Measurements from ENCODE around the gene MOBP.

Gene MOBP

GRCh38 chr3:39432342-39432741, 35.1 kb upstream of the MOBP start:
- no peak for FAIRE-seq
- no peak for DNase-seq (ENCODE audit: insufficient read length, low spot score)
- TF ChIP-seq POLR2AphosphoS5 (IDR thresholded peaks at IDR 0.05; ENCODE audit: low read depth, low read length) = no peak
- TF ChIP-seq SPI1 (IDR thresholded peaks at IDR 0.05; ENCODE audit: low read depth, low read length) = no peak
- no peak for TF ChIP-seq POU2F2 (IDR thresholded peaks at IDR 0.05; ENCODE audit: low read depth, low read length)
- no peak for TF ChIP-seq TAF1 (IDR thresholded peaks at IDR 0.05; ENCODE audit: low read depth, low read length)
- no peak for TF ChIP-seq PAX5 (IDR thresholded peaks at IDR 0.05; ENCODE audit: insufficient read depth, low read length, severe bottlenecking)
- no peak for TF ChIP-seq POLR2A (IDR thresholded peaks at IDR 0.05; ENCODE audit: low read depth, low read length)

- TF ChIP-seq POLR2A (IDR thresholded peaks at IDR 0.05; ENCODE audit: low read depth, low read length) (no peak), SPI1 (IDR thresholded peaks at IDR 0.05; ENCODE audit: low read depth, low read length) (no peak), POLR2AphosphoS5 (IDR thresholded peaks at IDR 0.05; ENCODE audit: low read depth, low read length) (no peak), TAF1 (IDR thresholded peaks at IDR 0.05; ENCODE audit: low read depth, low read length) (no peak), POU2F2 (IDR thresholded peaks at IDR 0.05; ENCODE audit: low read depth, low read length) (no peak), PAX5 (IDR thresholded peaks at IDR 0.05; ENCODE audit: insufficient read depth, low read length, severe bottlenecking) (no peak)
- FAIRE-seq (no peak), DNase-seq (ENCODE audit: insufficient read length, low spot score) (no peak)
Measured at GRCh38 chr3:39433642-39434041, 33.8 kb upstream of the MOBP start.

- FAIRE-seq (no peak), DNase-seq (ENCODE audit: insufficient read length, low spot score) (no peak)
- TF ChIP-seq TAF1 (IDR thresholded peaks at IDR 0.05; ENCODE audit: low read depth, low read length) = no peak
- no peak for TF ChIP-seq POU2F2 (IDR thresholded peaks at IDR 0.05; ENCODE audit: low read depth, low read length)
- TF ChIP-seq SPI1 (IDR thresholded peaks at IDR 0.05; ENCODE audit: low read depth, low read length) = no peak
- no peak for TF ChIP-seq POLR2AphosphoS5 (IDR thresholded peaks at IDR 0.05; ENCODE audit: low read depth, low read length)
- no peak for TF ChIP-seq POLR2A (IDR thresholded peaks at IDR 0.05; ENCODE audit: low read depth, low read length)
- TF ChIP-seq PAX5 (IDR thresholded peaks at IDR 0.05; ENCODE audit: insufficient read depth, low read length, severe bottlenecking) = no peak
Measured at GRCh38 chr3:39434574-39434973, 32.9 kb upstream of the MOBP start.

- TF ChIP-seq TAF1 (IDR thresholded peaks at IDR 0.05; ENCODE audit: low read depth, low read length) (no peak), POU2F2 (IDR thresholded peaks at IDR 0.05; ENCODE audit: low read depth, low read length) (no peak), POLR2AphosphoS5 (IDR thresholded peaks at IDR 0.05; ENCODE audit: low read depth, low read length) (no peak), SPI1 (IDR thresholded peaks at IDR 0.05; ENCODE audit: low read depth, low read length) (no peak)
- no peak for DNase-seq (ENCODE audit: insufficient read length, low spot score)
- FAIRE-seq = no peak
Measured at GRCh38 chr3:39435006-39435748, 32.3 kb upstream of the MOBP start.

GRCh38 chr3:39438880-39439279, 28.6 kb upstream of the MOBP start:
- DNase-seq (ENCODE audit: insufficient read length, low spot score) (no peak), FAIRE-seq (no peak)

GRCh38 chr3:39440316-39440715, 27.2 kb upstream of the MOBP start:
- no peak for DNase-seq (ENCODE audit: insufficient read length, low spot score)
- FAIRE-seq = no peak
- TF ChIP-seq PAX5 (IDR thresholded peaks at IDR 0.05; ENCODE audit: insufficient read depth, low read length, severe bottlenecking) = no peak
- no peak for TF ChIP-seq TAF1 (IDR thresholded peaks at IDR 0.05; ENCODE audit: low read depth, low read length)
- TF ChIP-seq SPI1 (IDR thresholded peaks at IDR 0.05; ENCODE audit: low read depth, low read length) = no peak
- no peak for TF ChIP-seq POLR2A (IDR thresholded peaks at IDR 0.05; ENCODE audit: low read depth, low read length)
- TF ChIP-seq POLR2AphosphoS5 (IDR thresholded peaks at IDR 0.05; ENCODE audit: low read depth, low read length) = no peak
- no peak for TF ChIP-seq POU2F2 (IDR thresholded peaks at IDR 0.05; ENCODE audit: low read depth, low read length)

More at GRCh38 chr3:39438880-39439279, 28.6 kb upstream of the MOBP start:
- TF ChIP-seq POLR2AphosphoS5 (IDR thresholded peaks at IDR 0.05; ENCODE audit: low read depth, low read length) (no peak), POU2F2 (IDR thresholded peaks at IDR 0.05; ENCODE audit: low read depth, low read length) (no peak), PAX5 (IDR thresholded peaks at IDR 0.05; ENCODE audit: insufficient read depth, low read length, severe bottlenecking) (no peak), POLR2A (IDR thresholded peaks at IDR 0.05; ENCODE audit: low read depth, low read length) (no peak)

- FAIRE-seq = no peak
- TF ChIP-seq POLR2AphosphoS5 (IDR thresholded peaks at IDR 0.05; ENCODE audit: low read depth, low read length) (no peak), SPI1 (IDR thresholded peaks at IDR 0.05; ENCODE audit: low read depth, low read length) (no peak), PAX5 (IDR thresholded peaks at IDR 0.05; ENCODE audit: insufficient read depth, low read length, severe bottlenecking) (no peak), POLR2A (IDR thresholded peaks at IDR 0.05; ENCODE audit: low read depth, low read length) (no peak), TAF1 (IDR thresholded peaks at IDR 0.05; ENCODE audit: low read depth, low read length) (no peak), POU2F2 (IDR thresholded peaks at IDR 0.05; ENCODE audit: low read depth, low read length) (no peak)
- no peak for DNase-seq (ENCODE audit: insufficient read length, low spot score)
Measured at GRCh38 chr3:39443530-39443929, 23.9 kb upstream of the MOBP start.

- TF ChIP-seq SPI1 (IDR thresholded peaks at IDR 0.05; ENCODE audit: low read depth, low read length) = no peak
- TF ChIP-seq POLR2A (IDR thresholded peaks at IDR 0.05; ENCODE audit: low read depth, low read length) = no peak
- TF ChIP-seq POU2F2 (IDR thresholded peaks at IDR 0.05; ENCODE audit: low read depth, low read length) = no peak
- no peak for TF ChIP-seq POLR2AphosphoS5 (IDR thresholded peaks at IDR 0.05; ENCODE audit: low read depth, low read length)
- no peak for TF ChIP-seq PAX5 (IDR thresholded peaks at IDR 0.05; ENCODE audit: insufficient read depth, low read length, severe bottlenecking)
- no peak for TF ChIP-seq TAF1 (IDR thresholded peaks at IDR 0.05; ENCODE audit: low read depth, low read length)
- FAIRE-seq = no peak
- no peak for DNase-seq (ENCODE audit: insufficient read length, low spot score)
Measured at GRCh38 chr3:39445927-39446326, 21.6 kb upstream of the MOBP start.

- TF ChIP-seq PAX5 (IDR thresholded peaks at IDR 0.05; ENCODE audit: insufficient read depth, low read length, severe bottlenecking) = no peak
- TF ChIP-seq TAF1 (IDR thresholded peaks at IDR 0.05; ENCODE audit: low read depth, low read length) = no peak
- TF ChIP-seq SPI1 (IDR thresholded peaks at IDR 0.05; ENCODE audit: low read depth, low read length) = no peak
- TF ChIP-seq POLR2AphosphoS5 (IDR thresholded peaks at IDR 0.05; ENCODE audit: low read depth, low read length) = no peak
- TF ChIP-seq POLR2A (IDR thresholded peaks at IDR 0.05; ENCODE audit: low read depth, low read length) = no peak
- TF ChIP-seq POU2F2 (IDR thresholded peaks at IDR 0.05; ENCODE audit: low read depth, low read length) = no peak
- DNase-seq (ENCODE audit: insufficient read length, low spot score) (no peak), FAIRE-seq (no peak)
Measured at GRCh38 chr3:39446444-39446843, 21.0 kb upstream of the MOBP start.
